Osteocyte (in vitro differentiated cells): ENCODE results near the gene CEP20. TPM values are rescaled to one million over a fixed set of nuclear protein-coding genes. Genes with fewer than 3 reads are reported as not detected.

ENCODE experiments used
- DNase-seq: peaks from one replicate; pipeline ENCODE4 v3.0.0; 2021; ENCODE audit warnings: mixed read lengths; ENCODE audit not compliant: unreplicated experiment; ENCODE audit errors: extremely low spot score
- H3K27ac Mint-ChIP-seq: one replicate; pipeline ENCODE4 v1.8.0; 2021; ENCODE audit warnings: mild to moderate bottlenecking, mixed read lengths; ENCODE audit not compliant: unreplicated experiment
- H3K27me3 Mint-ChIP-seq: one replicate; pipeline ENCODE4 v1.8.0; 2021; ENCODE audit warnings: mixed read lengths; ENCODE audit not compliant: unreplicated experiment
- H3K36me3 Mint-ChIP-seq: one replicate; pipeline ENCODE4 v1.8.0; 2021; ENCODE audit warnings: mixed read lengths; ENCODE audit not compliant: unreplicated experiment
- H3K4me1 Mint-ChIP-seq: one replicate; pipeline ENCODE4 v1.8.0; 2021; ENCODE audit warnings: mixed read lengths; ENCODE audit not compliant: unreplicated experiment
- H3K4me3 Mint-ChIP-seq: one replicate; pipeline ENCODE4 v1.8.0; 2021; ENCODE audit warnings: mild to moderate bottlenecking, moderate library complexity, mixed read lengths; ENCODE audit not compliant: unreplicated experiment
- H3K9me3 Mint-ChIP-seq: one replicate; pipeline ENCODE4 v1.8.0; 2021; ENCODE audit warnings: mixed read lengths; ENCODE audit not compliant: unreplicated experiment
- CTCF ChIP-seq: fragments of 200-600 bp; sonication (generic); IDR thresholded peaks from 2 replicates; pipeline ENCODE4 v1.5.0; 2021; ENCODE audit warnings: antibody characterized with exemption, mild to moderate bottlenecking, moderate library complexity
- total RNA-seq: library from RNA; stranded (reverse); gene quantifications from 2 replicates; pipeline ENCODE4 v1.2.1, GENCODE V29; 2021

CEP20 gene
- total RNA-seq, 1 donor from 2014 or later, result 24.3 TPM

- no peak overlapping the region for H3K27ac Mint-ChIP-seq
- H3K4me3 Mint-ChIP-seq, result no peak overlapping the region
- no peaks in the 10 kb centered on the region for H3K9me3 Mint-ChIP-seq
- DNase-seq, result no peak
- H3K4me1 Mint-ChIP-seq, result peaks cover 3% of the 10 kb centered on the region
- no peaks in the 10 kb centered on the region for H3K36me3 Mint-ChIP-seq
- no peak for TF ChIP-seq CTCF
- peaks cover 4% of the 10 kb centered on the region for H3K27me3 Mint-ChIP-seq
Measured at GRCh38 chr16:15827299-15827698, 61.1 kb downstream of the CEP20 start.

- H3K4me3 Mint-ChIP-seq, result no peak overlapping the region
- H3K36me3 Mint-ChIP-seq, result no peaks in the 10 kb centered on the region
- TF ChIP-seq CTCF, result no peak
- H3K9me3 Mint-ChIP-seq, result no peaks in the 10 kb centered on the region
- H3K27me3 Mint-ChIP-seq, result peaks cover 4% of the 10 kb centered on the region
- H3K4me1 Mint-ChIP-seq, result peaks cover 3% of the 10 kb centered on the region
- DNase-seq, result no peak
- H3K27ac Mint-ChIP-seq, result no peak overlapping the region
Measured at GRCh38 chr16:15825750-15826305, 62.6 kb downstream of the CEP20 start.

- H3K9me3 Mint-ChIP-seq, result no peaks in the 10 kb centered on the region
- no peak for DNase-seq
- no peak overlapping the region for H3K27ac Mint-ChIP-seq
Measured at GRCh38 chr16:15822957-15823356, 65.4 kb downstream of the CEP20 start.

GRCh38 chr16:15820837-15821236 lies 67.6 kb downstream of the CEP20 start:
- TF ChIP-seq CTCF, result no peak
- DNase-seq, result no peak
- peaks cover 12% of the 10 kb centered on the region for H3K27me3 Mint-ChIP-seq
- H3K4me3 Mint-ChIP-seq, result no peak overlapping the region
- no peaks in the 10 kb centered on the region for H3K4me1 Mint-ChIP-seq
- H3K36me3 Mint-ChIP-seq, result no peaks in the 10 kb centered on the region
- peaks cover 6% of the 10 kb centered on the region for H3K9me3 Mint-ChIP-seq
- no peak overlapping the region for H3K27ac Mint-ChIP-seq

More at GRCh38 chr16:15822957-15823356, 65.4 kb downstream of the CEP20 start:
- no peaks in the 10 kb centered on the region for H3K36me3 Mint-ChIP-seq
- peaks cover 4% of the 10 kb centered on the region for H3K27me3 Mint-ChIP-seq
- no peaks in the 10 kb centered on the region for H3K4me1 Mint-ChIP-seq
- TF ChIP-seq CTCF, result no peak
- H3K4me3 Mint-ChIP-seq, result no peak overlapping the region

GRCh38 chr16:15819046-15819445 lies 69.4 kb downstream of the CEP20 start:
- no peaks in the 10 kb centered on the region for H3K36me3 Mint-ChIP-seq
- peaks cover 10% of the 10 kb centered on the region for H3K27me3 Mint-ChIP-seq
- peaks cover 8% of the 10 kb centered on the region for H3K9me3 Mint-ChIP-seq
- no peak overlapping the region for H3K4me3 Mint-ChIP-seq
- peaks cover 4% of the 10 kb centered on the region for H3K4me1 Mint-ChIP-seq
- no peak for TF ChIP-seq CTCF
- no peak overlapping the region for H3K27ac Mint-ChIP-seq
- no peak for DNase-seq
